ENCODE measurements around the gene SLC18B1. TPM values are rescaled to one million over a fixed set of nuclear protein-coding genes. Genes with fewer than 3 reads are reported as not detected.

SLC18B1 gene
- total RNA-seq, 6 donors from 2014 or later, result 3.6 to 12.0 (median 6.2) TPM

DNA sequence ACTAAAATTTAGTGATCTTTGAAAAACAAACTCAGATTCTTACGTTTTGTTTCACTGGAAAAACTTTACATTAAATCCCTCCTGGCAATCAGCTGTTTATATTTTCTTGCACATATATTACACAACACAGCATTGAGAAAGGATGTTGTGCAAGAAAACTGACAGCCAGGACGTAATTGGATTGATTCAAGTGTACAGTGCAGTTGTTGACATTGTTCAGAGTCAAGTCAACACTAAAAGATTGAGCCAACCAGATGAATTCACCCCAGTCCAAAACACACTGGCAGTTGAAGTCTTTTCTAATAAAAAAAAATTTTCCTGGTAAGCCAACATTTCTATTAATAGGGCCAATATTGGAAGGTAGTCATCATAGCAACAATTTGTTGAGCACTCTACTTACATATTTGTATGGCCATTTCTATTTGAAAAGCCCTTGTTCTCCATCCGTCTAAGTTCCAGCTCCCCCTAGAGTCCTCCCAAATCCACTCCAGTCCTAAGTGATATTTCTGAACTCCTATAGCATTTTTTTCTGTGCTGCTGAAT, 63.7 kb downstream of the SLC18B1 start:
- TF ChIP-seq POLR2AphosphoS5 (IDR thresholded peaks at IDR 0.05) (peak; percentile 32 to 95), POLR2A (IDR thresholded peaks at IDR 0.05) (peak in 1 of 4 donors; percentile 30), EP300 (IDR thresholded peaks at IDR 0.05) (peak; percentile 33 to 96 (median 70))
- TF ChIP-seq, protein P1, sequence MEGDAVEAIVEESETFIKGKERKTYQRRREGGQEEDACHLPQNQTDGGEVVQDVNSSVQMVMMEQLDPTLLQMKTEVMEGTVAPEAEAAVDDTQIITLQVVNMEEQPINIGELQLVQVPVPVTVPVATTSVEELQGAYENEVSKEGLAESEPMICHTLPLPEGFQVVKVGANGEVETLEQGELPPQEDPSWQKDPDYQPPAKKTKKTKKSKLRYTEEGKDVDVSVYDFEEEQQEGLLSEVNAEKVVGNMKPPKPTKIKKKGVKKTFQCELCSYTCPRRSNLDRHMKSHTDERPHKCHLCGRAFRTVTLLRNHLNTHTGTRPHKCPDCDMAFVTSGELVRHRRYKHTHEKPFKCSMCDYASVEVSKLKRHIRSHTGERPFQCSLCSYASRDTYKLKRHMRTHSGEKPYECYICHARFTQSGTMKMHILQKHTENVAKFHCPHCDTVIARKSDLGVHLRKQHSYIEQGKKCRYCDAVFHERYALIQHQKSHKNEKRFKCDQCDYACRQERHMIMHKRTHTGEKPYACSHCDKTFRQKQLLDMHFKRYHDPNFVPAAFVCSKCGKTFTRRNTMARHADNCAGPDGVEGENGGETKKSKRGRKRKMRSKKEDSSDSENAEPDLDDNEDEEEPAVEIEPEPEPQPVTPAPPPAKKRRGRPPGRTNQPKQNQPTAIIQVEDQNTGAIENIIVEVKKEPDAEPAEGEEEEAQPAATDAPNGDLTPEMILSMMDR (IDR thresholded peaks at IDR 0.05), result peak in 2 of 6 experiments; percentile 18 to 33
- 12 to 22% methylated on average over 3 of the region's 3 CpGs for WGBS, 2 donors
- Histone ChIP-seq H3K4me3 (no peak overlapping the region), H3K9me3 (no peaks in the 10 kb centered on the region), H3K27me3 (no peaks in the 10 kb centered on the region), H3K4me1 (peaks cover 10 to 43% (median 18%) of the 10 kb centered on the region in 4 donors), H3K27ac (peak overlapping the region; percentile 61 to 83 (median 70)), H3K36me3 (no peaks in the 10 kb centered on the region)
- DNase-seq (no peak), ATAC-seq (ENCODE audit: low FRiP score in 2 of 2) (peak; percentile 81 to 82)

DNA sequence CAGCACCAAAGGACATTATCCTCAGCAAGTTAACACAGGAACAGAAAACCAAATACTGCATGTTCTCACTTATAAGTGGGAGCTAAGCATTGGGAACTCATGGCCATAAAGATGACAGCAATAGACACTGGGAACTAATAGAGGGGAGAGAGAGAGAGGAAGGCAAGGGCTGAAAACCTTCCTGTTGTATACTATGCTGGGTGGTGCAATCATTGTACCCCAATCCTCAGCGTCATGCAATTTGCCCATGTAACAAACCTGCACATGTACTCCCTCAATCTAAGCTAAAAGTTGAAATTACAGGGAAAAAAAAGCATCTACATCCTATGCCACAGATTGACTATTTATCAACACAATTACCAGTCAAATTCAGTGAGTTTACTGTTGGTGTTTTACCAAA, 64.6 kb downstream of the SLC18B1 start:
- 67 to 79% methylated on average over 1 of the region's 1 CpG for WGBS, 2 donors
- no peak for DNase-seq
- H3K4me1 ChIP-seq, result peaks cover 12 to 43% (median 18%) of the 10 kb centered on the region in 4 donors
- no peaks in the 10 kb centered on the region for H3K9me3 ChIP-seq
- H3K27me3 ChIP-seq, result no peaks in the 10 kb centered on the region
- ATAC-seq (ENCODE audit: low FRiP score in 2 of 2), result peak; percentile 44 to 62
- H3K4me3 ChIP-seq, result no peak overlapping the region
- TF ChIP-seq POLR2A (IDR thresholded peaks at IDR 0.05) (no peak), POLR2AphosphoS5 (IDR thresholded peaks at IDR 0.05) (no peak), EP300 (IDR thresholded peaks at IDR 0.05) (no peak)
- TF ChIP-seq, protein P1 (IDR thresholded peaks at IDR 0.05), result no peak
- H3K27ac ChIP-seq, result peak overlapping the region; percentile 61 to 83 (median 64)
- no peaks in the 10 kb centered on the region for H3K36me3 ChIP-seq

DNA sequence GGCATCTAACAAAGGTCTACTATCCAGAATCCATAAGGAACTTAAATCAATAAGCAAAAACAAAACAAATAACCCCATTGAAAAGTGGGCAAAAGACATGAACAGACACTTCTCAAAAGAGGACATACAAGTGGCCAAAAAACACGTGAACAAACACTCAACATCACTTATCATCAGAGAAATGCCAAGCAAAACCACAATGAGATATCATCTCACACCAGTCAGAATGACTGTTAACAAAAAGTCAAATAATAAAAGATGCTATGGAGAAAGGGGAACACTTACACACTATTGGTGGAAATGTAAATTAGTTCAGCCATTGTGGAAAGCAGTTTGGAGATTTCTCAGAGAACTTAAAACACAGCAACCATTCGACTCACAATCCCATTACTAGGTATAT, 65.2 kb downstream of the SLC18B1 start:
- peak overlapping the region; percentile 61 to 83 (median 64) for H3K27ac ChIP-seq
- H3K4me1 ChIP-seq, result peaks cover 12 to 43% (median 18%) of the 10 kb centered on the region in 4 donors
- H3K9me3 ChIP-seq, result no peaks in the 10 kb centered on the region
- no peaks in the 10 kb centered on the region for H3K36me3 ChIP-seq
- no peak for TF ChIP-seq EP300 (IDR thresholded peaks at IDR 0.05)
- TF ChIP-seq POLR2AphosphoS5 (IDR thresholded peaks at IDR 0.05), result no peak
- TF ChIP-seq, protein P1 (IDR thresholded peaks at IDR 0.05), result no peak
- TF ChIP-seq POLR2A (IDR thresholded peaks at IDR 0.05), result no peak
- H3K4me3 ChIP-seq, result no peak overlapping the region
- WGBS, 2 donors, result 53 to 56% methylated on average over 2 of the region's 2 CpGs
- DNase-seq (no peak), ATAC-seq (ENCODE audit: low FRiP score in 2 of 2) (no peak)
- no peaks in the 10 kb centered on the region for H3K27me3 ChIP-seq

DNA sequence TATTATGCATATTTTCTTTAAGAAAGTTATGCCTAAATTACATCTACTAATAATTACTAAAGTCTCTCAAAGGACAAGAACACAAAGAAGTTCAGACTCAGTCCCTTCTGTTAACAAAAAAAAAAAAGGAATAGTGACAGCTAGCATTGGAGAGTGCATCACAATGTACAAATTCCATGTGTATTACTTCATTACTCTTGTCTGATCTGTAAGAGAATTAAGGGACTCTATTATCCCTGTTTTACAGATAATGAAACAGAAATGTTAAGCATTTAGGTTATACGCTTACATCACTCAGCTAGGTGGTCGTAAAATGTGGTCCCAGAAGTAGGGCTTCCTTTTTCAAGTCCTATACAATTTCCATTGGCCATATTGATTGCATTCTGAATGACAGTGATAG, 67.4 kb downstream of the SLC18B1 start:
- H3K4me1 ChIP-seq, result peaks cover 12 to 37% (median 14%) of the 10 kb centered on the region in 4 donors
- H3K4me3 ChIP-seq, result no peak overlapping the region
- TF ChIP-seq, protein P1 (IDR thresholded peaks at IDR 0.05), result no peak
- TF ChIP-seq POLR2AphosphoS5 (IDR thresholded peaks at IDR 0.05) (no peak), EP300 (IDR thresholded peaks at IDR 0.05) (no peak), POLR2A (IDR thresholded peaks at IDR 0.05) (no peak)
- no peaks in the 10 kb centered on the region for H3K36me3 ChIP-seq
- WGBS, 2 donors, result 96 to 97% methylated on average over 2 of the region's 2 CpGs
- no peak for ATAC-seq (ENCODE audit: low FRiP score in 2 of 2)
- H3K27ac ChIP-seq, result no peak overlapping the region
- no peaks in the 10 kb centered on the region for H3K9me3 ChIP-seq
- DNase-seq, result no peak
- no peaks in the 10 kb centered on the region for H3K27me3 ChIP-seq

DNA sequence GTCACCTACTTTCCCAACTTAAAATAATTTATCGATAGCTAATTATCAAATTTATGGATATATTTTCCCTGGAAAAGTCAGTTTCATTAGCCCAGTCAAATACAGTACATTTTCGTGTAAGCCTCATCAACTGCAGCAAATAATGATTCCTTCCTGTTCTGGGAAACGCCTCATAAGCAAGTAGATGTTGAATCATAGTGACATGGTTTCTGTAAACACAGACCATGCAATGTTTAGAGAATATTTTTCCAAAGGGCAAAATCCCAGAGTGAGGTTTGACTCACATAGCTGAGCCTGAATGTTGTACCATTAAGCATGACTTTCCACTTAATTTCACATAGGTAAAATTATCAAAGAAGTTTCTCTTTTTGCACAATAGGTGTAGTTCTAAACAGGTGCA, 67.9 kb downstream of the SLC18B1 start:
- Histone ChIP-seq H3K36me3 (no peaks in the 10 kb centered on the region), H3K27ac (peak overlapping the region in 1 of 4 donors; percentile 16), H3K4me3 (no peak overlapping the region), H3K4me1 (peaks cover 8 to 33% (median 11%) of the 10 kb centered on the region in 4 donors), H3K27me3 (no peaks in the 10 kb centered on the region), H3K9me3 (no peaks in the 10 kb centered on the region)
- ATAC-seq (ENCODE audit: low FRiP score in 2 of 2), result no peak
- TF ChIP-seq, protein P1 (IDR thresholded peaks at IDR 0.05), result no peak
- TF ChIP-seq POLR2A (IDR thresholded peaks at IDR 0.05) (no peak), EP300 (IDR thresholded peaks at IDR 0.05) (peak in 1 of 4 donors; percentile 85), POLR2AphosphoS5 (IDR thresholded peaks at IDR 0.05) (peak in 1 of 2 donors; percentile 63)
- 40 to 44% methylated on average over 3 of the region's 3 CpGs for WGBS, 2 donors
- DNase-seq, result no peak
